Pancreas (tissue), 10 donors: ENCODE measurements around the gene MBTPS1. TPM values are rescaled to one million over a fixed set of nuclear protein-coding genes. Genes with fewer than 3 reads are reported as not detected.

Experiments
- ATAC-seq, 4 donors: fragments of 200-7000 bp; cut with Tn5 transposase; one replicate each; pipeline versions ENCODE4 v1.8.0 to v1.9.1; 2020; ENCODE audit warnings: mild to moderate bottlenecking in 4 of 4, moderate library complexity in 4 of 4
- DNase-seq, 6 donors: peaks; one replicate each; pipeline ENCODE4 v3.0.0-alpha.2; 2020
- FAIRE-seq: peaks from 2 replicates; lab custom pipeline; 2012; peaks lifted over from hg19 to GRCh38; lab: Jason Lieb, UNC
- H3K27ac ChIP-seq, 4 donors: fragments of 200-600 bp; sonication (generic); 1 replicate in 3 of 4; 2 replicates in 1 of 4; pipeline versions ENCODE4 v1.5.0 to v1.8.0; 2020
- H3K27me3 ChIP-seq, 4 donors: fragments of 200-600 bp; one replicate each; pipeline ENCODE4 v1.8.0; 2021
- H3K36me3 ChIP-seq, 3 donors: fragments of 200-600 bp; sonication (generic) in 1 of 3; one replicate each; pipeline versions ENCODE4 v1.5.0 to v1.8.0; 2020 to 2021
- H3K4me1 ChIP-seq, 3 donors: fragments of 200-600 bp; one replicate each; pipeline ENCODE4 v1.8.0; 2021
- H3K4me3 ChIP-seq, 4 donors: fragments of 200-600 bp; sonication (generic) in 2 of 4; one replicate each; pipeline versions ENCODE4 v1.5.0 to v1.8.0; 2020 to 2021
- H3K9me3 ChIP-seq, 4 donors: fragments of 200-600 bp; one replicate each; pipeline ENCODE4 v1.8.0; 2021
- CTCF ChIP-seq, 4 donors: fragments of 200-600 bp; sonication (generic) in 3 of 4; IDR thresholded peaks; one replicate each; pipeline versions ENCODE4 v1.5.0 to v1.8.0; 2021; ENCODE audit warnings: antibody characterized with exemption in 4 of 4
- WGBS, 2 donors: extraction: QIAGEN DNeasy Blood & Tissue Kit; methylation state at CpG; one replicate each; pipeline ENCODE4 v1.1.7; 2013; 5-methylcytosine and 5-hydroxymethylcytosine counted together
- intact Hi-C, 3 donors: fragments of 100-400 bp; cut with DNase I; formaldehyde crosslinking; loops; one replicate each; pipeline versions ENCODE4 v1.11.1 to v1.14.2; 2022
- polyA plus RNA-seq, 2 donors: library from polyadenylated mRNA; stranded (reverse); fragments of 200-250 nt; gene quantifications; one replicate each; pipeline ENCODE4 v1.2.3, GENCODE V29; 2013
- total RNA-seq, 6 donors: library from RNA; stranded (reverse); fragmentation: NEBNext Ultra II Directional in 4 of 6; extraction: Animal tissue kit (Norgen Biotek cat#: 25700) in 4 of 6; gene quantifications; one replicate each; pipeline versions ENCODE4 v1.2.1 to v1.2.4, GENCODE V29; 2021 to 2023
- donor health status: healthy with polysubstance abuse.
- donor health status: DM: no; HTN: no; CAD: no; lungs with moderate emphysema.
- donor health status: DM: no; HTN: no; CAD: no.
- donor health status: control.
- donor health status: control.
- donor health status: Bipolar disorder and iron deficiency.
- donor health status: DM: yes; HTN: yes; CAD: no.
- donor health status: DM: no; HTN: no; CAD: no.
- donor health status: DM: no; HTN: no; CAD: no.
- donor health status: DM: yes; HTN: yes; CAD: no.

MBTPS1 gene
- total and polyA plus RNA-seq, 8 donors, result 32.8 to 56.8 (median 43.2) TPM

DNA sequence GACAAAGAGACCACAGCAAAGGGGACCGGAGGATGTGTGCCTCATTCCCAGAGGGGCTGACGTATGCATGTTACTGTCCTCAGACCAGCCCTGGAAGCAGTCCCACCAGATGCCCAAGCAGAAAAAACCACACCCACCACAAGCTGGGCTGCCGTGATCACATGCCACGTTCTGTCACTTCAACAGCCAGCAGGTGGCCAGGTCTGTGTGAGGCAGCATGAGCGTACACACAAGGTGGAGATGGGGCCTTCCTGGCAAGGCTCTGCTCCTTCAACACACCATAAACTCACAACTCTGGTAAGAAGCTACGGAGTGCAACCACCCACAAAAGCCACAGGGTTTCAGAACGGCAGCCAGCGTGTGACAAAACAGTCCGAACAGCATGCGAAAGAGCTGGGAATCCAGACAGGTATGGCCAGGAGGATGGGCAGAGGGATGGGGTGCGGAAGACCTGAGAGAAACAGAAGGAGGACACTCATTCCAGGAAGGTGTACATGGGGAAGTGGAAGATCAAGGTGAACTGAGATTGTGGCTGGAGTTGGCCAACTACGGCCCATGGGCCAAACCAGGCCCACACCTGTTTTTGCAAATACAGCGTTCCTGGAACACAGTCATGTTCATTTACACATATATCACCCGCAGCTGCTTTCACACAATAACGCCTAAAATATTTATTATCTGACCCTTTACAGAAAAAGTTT lies 27.9 kb downstream of the MBTPS1 start:
- Histone ChIP-seq H3K27ac (no peak overlapping the region), H3K27me3 (no peaks in the 10 kb centered on the region), H3K9me3 (no peaks in the 10 kb centered on the region), H3K4me1 (no peaks in the 10 kb centered on the region), H3K36me3 (peaks cover 6 to 81% (median 33%) of the 10 kb centered on the region in 3 donors), H3K4me3 (no peak overlapping the region)
- ATAC-seq (peak in 2 of 4 donors; percentile 15 to 48), FAIRE-seq (no peak), DNase-seq (no peak)
- no peak for TF ChIP-seq CTCF (IDR thresholded peaks at IDR 0.05)
- intact Hi-C loops, result loop anchor here in 1 of 3 donors (10.0 kb wide), 1 partner anchor 96 kb away; the partner anchor contains the start of gene TAF1C
- WGBS, 2 donors, result 85 to 88% methylated on average over 15 of the region's 15 CpGs

DNA sequence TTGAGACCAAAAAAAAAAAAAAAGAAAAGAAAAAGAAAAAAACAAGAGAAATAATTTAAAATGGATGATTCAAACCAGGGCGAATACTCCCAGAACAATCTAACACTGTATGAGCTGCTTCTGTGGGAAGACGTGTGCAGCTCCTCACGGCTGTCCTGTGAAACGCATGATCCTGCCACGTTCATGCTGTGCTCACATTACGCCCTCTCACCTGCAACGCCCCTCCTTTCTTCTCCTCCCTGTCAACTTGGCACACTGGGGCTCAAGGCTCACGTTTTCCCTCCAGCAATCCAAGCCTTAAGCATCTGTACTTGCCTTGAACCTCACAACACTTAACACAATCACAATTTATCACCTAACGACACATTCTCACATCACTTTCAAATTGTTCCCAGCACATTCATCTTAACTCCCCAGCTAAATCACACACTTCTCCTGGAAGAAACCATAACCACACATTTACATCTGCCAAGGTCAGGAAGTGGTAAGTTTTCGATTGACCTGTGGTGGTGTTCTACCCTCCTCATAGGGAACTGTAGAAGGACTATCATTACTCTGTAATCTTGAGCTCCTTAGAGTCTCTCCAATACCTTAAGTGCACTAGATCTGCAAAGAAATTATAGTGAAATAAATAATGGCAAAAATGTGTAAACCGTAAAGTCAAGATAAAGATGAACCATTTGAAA lies 29.1 kb downstream of the MBTPS1 start:
- ATAC-seq (no peak), FAIRE-seq (no peak), DNase-seq (no peak)
- Histone ChIP-seq H3K4me1 (no peaks in the 10 kb centered on the region), H3K27ac (no peak overlapping the region), H3K36me3 (peaks cover 0 to 71% (median 26%) of the 10 kb centered on the region in 3 donors), H3K9me3 (no peaks in the 10 kb centered on the region), H3K27me3 (no peaks in the 10 kb centered on the region), H3K4me3 (no peak overlapping the region)
- WGBS, 2 donors, result 87 to 88% methylated on average over 11 of the region's 11 CpGs
- intact Hi-C loops, result loop anchor here in 1 of 3 donors (10.0 kb wide), 1 partner anchor 97 kb away; the partner anchor contains the start of gene TAF1C
- TF ChIP-seq CTCF (IDR thresholded peaks at IDR 0.05), result no peak

DNA sequence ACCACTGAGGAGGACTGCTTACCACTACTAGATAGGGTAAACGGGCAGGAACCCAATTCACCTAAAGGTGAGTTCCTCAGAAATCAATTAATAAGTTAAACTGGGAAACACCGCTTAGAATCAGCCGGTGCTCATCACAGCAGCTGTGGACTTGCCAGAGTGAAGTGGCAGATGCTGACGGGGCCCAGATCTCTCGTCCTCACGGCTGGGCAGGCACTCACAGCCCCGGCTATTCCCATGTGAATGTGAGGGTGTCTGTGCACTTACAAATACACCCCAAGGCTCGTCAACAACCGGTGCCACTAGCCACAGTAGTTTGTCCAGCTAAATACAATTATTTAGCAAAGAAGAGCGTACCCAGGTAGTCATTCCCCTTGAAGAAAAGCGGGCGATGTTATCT lies 29.7 kb downstream of the MBTPS1 start:
- no peak for TF ChIP-seq CTCF (IDR thresholded peaks at IDR 0.05)
- DNase-seq (no peak), ATAC-seq (no peak), FAIRE-seq (no peak)
- WGBS, 2 donors, result 82 to 83% methylated on average over 12 of the region's 12 CpGs
- Histone ChIP-seq H3K4me3 (no peak overlapping the region), H3K4me1 (no peaks in the 10 kb centered on the region), H3K27ac (no peak overlapping the region), H3K36me3 (peaks cover 0 to 71% (median 24%) of the 10 kb centered on the region in 3 donors), H3K27me3 (no peaks in the 10 kb centered on the region), H3K9me3 (no peaks in the 10 kb centered on the region)
- intact Hi-C loops, result loop anchor here in 1 of 3 donors (10.0 kb wide), 1 partner anchor 98 kb away; the partner anchor contains the start of gene TAF1C

DNA sequence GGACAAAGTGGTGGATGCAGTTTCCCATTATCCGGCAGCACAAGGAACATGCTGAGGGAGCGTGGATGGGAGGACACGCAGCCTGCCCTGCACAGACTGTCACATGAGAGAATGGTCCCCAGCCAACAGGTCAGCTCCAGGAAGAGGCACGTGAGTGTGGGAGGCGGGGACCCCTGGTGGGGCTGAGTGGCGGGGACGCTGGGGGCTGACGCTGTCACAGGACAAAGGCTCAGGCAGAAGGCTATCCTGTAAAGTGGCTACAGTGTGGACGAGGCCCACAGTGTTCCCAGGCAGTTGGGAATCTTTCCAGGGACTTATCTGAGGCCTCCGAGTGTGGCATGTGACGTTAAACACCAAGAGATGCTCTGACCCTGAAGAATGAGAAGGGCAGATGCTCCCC lies 30.4 kb downstream of the MBTPS1 start:
- 76 to 79% methylated on average over 11 of the region's 11 CpGs for WGBS, 2 donors
- Histone ChIP-seq H3K4me1 (no peaks in the 10 kb centered on the region), H3K27me3 (no peaks in the 10 kb centered on the region), H3K9me3 (no peaks in the 10 kb centered on the region), H3K4me3 (no peak overlapping the region), H3K36me3 (peaks cover 2 to 71% (median 24%) of the 10 kb centered on the region in 3 donors), H3K27ac (no peak overlapping the region)
- ATAC-seq (no peak), DNase-seq (no peak), FAIRE-seq (no peak)
- intact Hi-C loops, result loop anchor here in 1 of 3 donors (10.0 kb wide), 1 partner anchor 98 kb away; the partner anchor contains the start of gene TAF1C
- no peak for TF ChIP-seq CTCF (IDR thresholded peaks at IDR 0.05)
